H9 (cell line): ENCODE results near the gene FNDC3B. TPM values are rescaled to one million over a fixed set of nuclear protein-coding genes. Genes with fewer than 3 reads are reported as not detected.

Experiments
- DNase-seq: peaks from one replicate; pipeline ENCODE4 v3.0.0-alpha.2; 2017
- H2AFZ ChIP-seq: one replicate; pipeline ENCODE4 v1.6.1; 2013; ENCODE audit warnings: mild to moderate bottlenecking, low read length, control low read depth, moderate library complexity
- H2AK5ac ChIP-seq: 2 replicates; pipeline ENCODE4 v1.6.1; 2013; ENCODE audit warnings: low read length, control low read depth, mixed read lengths; ENCODE audit not compliant: insufficient read length
- H2BK120ac ChIP-seq: one replicate; pipeline ENCODE4 v1.6.1; 2013; ENCODE audit warnings: low read depth, mild to moderate bottlenecking, low read length, control low read depth, inconsistent platforms; ENCODE audit not compliant: poor library complexity, severe bottlenecking
- H2BK12ac ChIP-seq: 2 replicates; pipeline ENCODE4 v1.6.1; 2013; ENCODE audit warnings: low read length, control low read depth, mixed read lengths, low read depth; ENCODE audit not compliant: insufficient read length
- H2BK15ac ChIP-seq: 2 replicates; pipeline ENCODE4 v1.6.1; 2013; ENCODE audit warnings: low read depth, low read length, control low read depth
- H2BK20ac ChIP-seq: one replicate; pipeline ENCODE4 v1.6.1; 2013; ENCODE audit warnings: low read depth, mild to moderate bottlenecking, low read length, control low read depth, inconsistent platforms; ENCODE audit not compliant: poor library complexity, severe bottlenecking
- H2BK5ac ChIP-seq: 2 replicates; pipeline ENCODE4 v1.6.1; 2013; ENCODE audit warnings: low read length, control low read depth, mixed read lengths; ENCODE audit not compliant: insufficient read length
- H3K14ac ChIP-seq: 2 replicates; pipeline ENCODE4 v1.6.1; 2013; ENCODE audit warnings: low read length, control low read depth; ENCODE audit not compliant: insufficient read depth
- H3K18ac ChIP-seq: 2 replicates; pipeline ENCODE4 v1.6.1; 2013; ENCODE audit warnings: low read depth, mild to moderate bottlenecking, mixed read lengths, low read length, control low read depth; ENCODE audit not compliant: insufficient read length
- H3K23ac ChIP-seq: 2 replicates; pipeline ENCODE4 v1.6.1; 2013; ENCODE audit warnings: low read length, control low read depth, mixed read lengths, low read depth; ENCODE audit not compliant: insufficient read length
- H3K23me2 ChIP-seq: 2 replicates; pipeline ENCODE4 v1.6.1; 2013; ENCODE audit warnings: low read depth, mild to moderate bottlenecking, mixed read lengths, low read length, control low read depth; ENCODE audit not compliant: insufficient read length, poor library complexity, severe bottlenecking
- H3K27ac ChIP-seq: 2 replicates; pipeline ENCODE4 v1.5.1; 2013; ENCODE audit warnings: low read length, control low read depth, mixed read lengths, low read depth; ENCODE audit not compliant: insufficient read length
- H3K27me3 ChIP-seq: 2 replicates; pipeline ENCODE4 v1.6.1; 2013; ENCODE audit warnings: low read length, control low read depth, inconsistent platforms; ENCODE audit not compliant: insufficient read depth
- H3K4ac ChIP-seq: 2 replicates; pipeline ENCODE4 v1.6.1; 2013; ENCODE audit warnings: low read depth, mild to moderate bottlenecking, control low read depth, inconsistent platforms, low read length, moderate library complexity
- H3K4me1 ChIP-seq: 2 replicates; pipeline ENCODE4 v1.6.1; 2013; ENCODE audit warnings: low read length, control low read depth, inconsistent platforms; ENCODE audit not compliant: insufficient read depth
- H3K4me2 ChIP-seq: 2 replicates; pipeline ENCODE4 v1.6.1; 2013; ENCODE audit warnings: low read length, control low read depth, mixed read lengths; ENCODE audit not compliant: insufficient read length, insufficient read depth
- H3K56ac ChIP-seq: 2 replicates; pipeline ENCODE4 v1.6.1; 2013; ENCODE audit warnings: low read depth, mild to moderate bottlenecking, mixed read lengths, low read length, control low read depth; ENCODE audit not compliant: insufficient read length
- H3K79me1 ChIP-seq: 2 replicates; pipeline ENCODE4 v1.6.1; 2013; ENCODE audit warnings: low read depth, mild to moderate bottlenecking, moderate library complexity, low read length, control low read depth, inconsistent platforms; ENCODE audit not compliant: insufficient read depth, poor library complexity, severe bottlenecking
- H3K79me2 ChIP-seq: 2 replicates; pipeline ENCODE4 v1.6.1; 2013; ENCODE audit warnings: low read length, control low read depth, inconsistent platforms; ENCODE audit not compliant: insufficient read depth
- H3K9ac ChIP-seq: 2 replicates; pipeline ENCODE4 v1.6.1; 2013; ENCODE audit warnings: low read length, control low read depth, mixed read lengths; ENCODE audit not compliant: insufficient read length; ENCODE audit errors: extremely low read depth
- H3K9me3 ChIP-seq: one replicate; pipeline ENCODE4 v1.6.1; 2013; ENCODE audit warnings: low read depth, low read length, inconsistent platforms; ENCODE audit not compliant: control insufficient read depth
- H3T11ph ChIP-seq: one replicate; pipeline ENCODE4 v1.6.1; 2013; ENCODE audit warnings: mild to moderate bottlenecking, low read length, control low read depth, inconsistent platforms
- H4K20me1 ChIP-seq: one replicate; pipeline ENCODE4 v1.6.1; 2013; ENCODE audit not compliant: control insufficient read depth, insufficient read length, insufficient read depth
- H4K5ac ChIP-seq: 2 replicates; pipeline ENCODE4 v1.6.1; 2013; ENCODE audit warnings: low read depth, mild to moderate bottlenecking, mixed read lengths, low read length, control low read depth; ENCODE audit not compliant: insufficient read length
- H4K8ac ChIP-seq: replicated peaks from 2 replicates; pipeline ENCODE4 v1.6.1; 2013; ENCODE audit warnings: low read length, control low read depth, mixed read lengths, low read depth; ENCODE audit not compliant: insufficient read length
- H4K91ac ChIP-seq: 2 replicates; pipeline ENCODE4 v1.6.1; 2013; ENCODE audit warnings: low read depth, mild to moderate bottlenecking, moderate library complexity, mixed read lengths, low read length, control low read depth; ENCODE audit not compliant: insufficient read length
- H3K27ac Mint-ChIP-seq, 3 experiments: 2 replicates in 2 of 3; 3 replicates in 1 of 3; pipeline ENCODE4 v1.8.0; 2020 to 2021; ENCODE audit warnings: mixed read lengths in 3 of 3, mild to moderate bottlenecking in 1 of 3, moderate library complexity in 1 of 3
- H3K27me3 Mint-ChIP-seq: 2 replicates; pipeline ENCODE4 v1.8.0; 2021; ENCODE audit warnings: low read depth, mild to moderate bottlenecking, moderate library complexity, mixed read lengths
- H3K36me3 Mint-ChIP-seq, 3 experiments: 2 replicates in 2 of 3; 3 replicates in 1 of 3; pipeline ENCODE4 v1.8.0; 2020 to 2021; ENCODE audit warnings: low read depth in 3 of 3, mixed read lengths in 3 of 3; ENCODE audit not compliant: insufficient read depth in 1 of 3
- H3K4me1 Mint-ChIP-seq, 2 experiments: 2 replicates each; pipeline ENCODE4 v1.8.0; 2020; ENCODE audit warnings: mixed read lengths in 2 of 2
- H3K4me3 Mint-ChIP-seq, 2 experiments: 2 replicates in 1 of 2; 3 replicates in 1 of 2; pipeline ENCODE4 v1.8.0; 2020 to 2021; ENCODE audit warnings: mild to moderate bottlenecking in 2 of 2, mixed read lengths in 2 of 2, moderate library complexity in 1 of 2
- H3K9me3 Mint-ChIP-seq, 2 experiments: 2 replicates in 1 of 2; 3 replicates in 1 of 2; pipeline ENCODE4 v1.8.0; 2020; ENCODE audit warnings: mild to moderate bottlenecking in 2 of 2, mixed read lengths in 2 of 2, moderate library complexity in 1 of 2
- WGBS: extraction: QIAGEN DNeasy Blood & Tissue Kit; methylation state at CpG from one replicate; pipeline ENCODE4 v1.1.7; 2013; ENCODE audit warnings: missing lambda C conversion rate, low lambda C conversion rate, mixed read lengths; ENCODE audit not compliant: insufficient read length; ENCODE audit errors: extremely low coverage; 5-methylcytosine and 5-hydroxymethylcytosine counted together
- total RNA-seq: library from RNA; stranded (reverse); gene quantifications from 2 replicates; pipeline ENCODE4 v1.2.1, GENCODE V29; 2021
- TF ChIP-seq, protein P1 (sequence below): fragments of 200-600 bp; sonication (generic); conservative IDR thresholded peaks from 3 replicates; pipeline ENCODE4 v1.8.0; 2021; ENCODE audit warnings: antibody characterized with exemption, mild to moderate bottlenecking

Gene FNDC3B
- total RNA-seq, 1 experiment from 2014 or later, result 43.8 TPM

DNA sequence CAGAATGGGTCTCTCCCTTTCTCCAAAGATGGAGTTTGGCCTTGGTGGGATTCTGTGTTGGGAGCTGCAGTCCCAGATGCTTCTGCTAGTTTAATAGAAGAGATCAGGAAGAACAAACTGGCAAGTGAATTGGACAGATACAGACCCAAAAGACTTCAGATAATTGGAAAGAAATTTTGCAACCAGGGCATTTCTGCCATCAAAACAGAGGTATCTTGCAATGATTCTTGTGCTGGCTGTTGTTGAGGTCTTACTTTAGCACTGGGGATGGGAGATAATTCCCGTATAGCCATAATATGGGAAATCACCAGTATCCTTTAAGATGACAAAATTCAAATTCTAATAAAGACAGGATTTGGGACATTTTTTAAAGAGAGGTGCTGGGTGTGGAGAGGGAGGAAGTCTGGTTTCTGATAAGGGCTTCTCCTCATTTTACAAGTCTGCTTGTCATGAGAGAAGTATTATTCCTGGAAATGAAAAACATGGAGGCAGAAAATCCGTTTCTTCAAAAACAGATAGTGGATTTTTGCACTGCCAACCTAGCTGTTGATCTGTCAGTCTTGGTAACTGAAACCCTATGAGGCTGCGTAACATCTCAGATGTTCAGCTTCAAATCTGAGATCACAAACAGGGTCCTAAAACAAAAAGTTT lies 40.1 kb downstream of the FNDC3B start:
- H3K23ac ChIP-seq, result no peak overlapping the region
- H3K4me1 ChIP-seq, result peaks cover 3% of the 10 kb centered on the region; the same call in 1 of the 2 replicates
- H3K27me3 Mint-ChIP-seq, result no peaks in the 10 kb centered on the region
- no peaks in the 10 kb centered on the region for H3K9me3 Mint-ChIP-seq
- no peak overlapping the region for H2AK5ac ChIP-seq
- H3K4ac ChIP-seq, result no peak overlapping the region
- peaks cover 12 to 15% of the 10 kb centered on the region in 2 experiments for H3K4me1 Mint-ChIP-seq
- no peaks in the 10 kb centered on the region for H3K23me2 ChIP-seq
- no peaks in the 10 kb centered on the region for H3K79me1 ChIP-seq
- no peak overlapping the region for H2BK12ac ChIP-seq
- no peak overlapping the region for H4K5ac ChIP-seq
- H4K91ac ChIP-seq, result no peak overlapping the region
- no peak overlapping the region for H3K18ac ChIP-seq
- peaks cover 15% of the 10 kb centered on the region; the same call in 1 of the 2 replicates for H3K79me2 ChIP-seq
- WGBS, result no CpG with 5 or more reads among the region's 3 CpGs
- H3K56ac ChIP-seq, result no peak overlapping the region
- H3K27me3 ChIP-seq, result no peaks in the 10 kb centered on the region
- peak overlapping the region in 1 of 3 experiments; percentile 19; a peak in 1 of 7 replicates for H3K27ac Mint-ChIP-seq
- no peak overlapping the region for H4K8ac ChIP-seq
- DNase-seq, result no peak
- H3K14ac ChIP-seq, result no peak overlapping the region
- no peak overlapping the region for H2AFZ ChIP-seq
- H3K9me3 ChIP-seq, result no peaks in the 10 kb centered on the region
- no peak overlapping the region for H3T11ph ChIP-seq
- no peak overlapping the region for H3K27ac ChIP-seq
- no peak overlapping the region for H2BK20ac ChIP-seq
- H3K9ac ChIP-seq, result no peak overlapping the region
- no peak overlapping the region for H3K4me3 Mint-ChIP-seq
- no peak overlapping the region for H2BK120ac ChIP-seq
- peaks cover 14 to 30% (median 25%) of the 10 kb centered on the region in 3 experiments; a peak in 6 of 7 replicates for H3K36me3 Mint-ChIP-seq
- H2BK15ac ChIP-seq, result no peak overlapping the region
- H2BK5ac ChIP-seq, result no peak overlapping the region
- TF ChIP-seq, protein P1, sequence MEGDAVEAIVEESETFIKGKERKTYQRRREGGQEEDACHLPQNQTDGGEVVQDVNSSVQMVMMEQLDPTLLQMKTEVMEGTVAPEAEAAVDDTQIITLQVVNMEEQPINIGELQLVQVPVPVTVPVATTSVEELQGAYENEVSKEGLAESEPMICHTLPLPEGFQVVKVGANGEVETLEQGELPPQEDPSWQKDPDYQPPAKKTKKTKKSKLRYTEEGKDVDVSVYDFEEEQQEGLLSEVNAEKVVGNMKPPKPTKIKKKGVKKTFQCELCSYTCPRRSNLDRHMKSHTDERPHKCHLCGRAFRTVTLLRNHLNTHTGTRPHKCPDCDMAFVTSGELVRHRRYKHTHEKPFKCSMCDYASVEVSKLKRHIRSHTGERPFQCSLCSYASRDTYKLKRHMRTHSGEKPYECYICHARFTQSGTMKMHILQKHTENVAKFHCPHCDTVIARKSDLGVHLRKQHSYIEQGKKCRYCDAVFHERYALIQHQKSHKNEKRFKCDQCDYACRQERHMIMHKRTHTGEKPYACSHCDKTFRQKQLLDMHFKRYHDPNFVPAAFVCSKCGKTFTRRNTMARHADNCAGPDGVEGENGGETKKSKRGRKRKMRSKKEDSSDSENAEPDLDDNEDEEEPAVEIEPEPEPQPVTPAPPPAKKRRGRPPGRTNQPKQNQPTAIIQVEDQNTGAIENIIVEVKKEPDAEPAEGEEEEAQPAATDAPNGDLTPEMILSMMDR, result no peak
- no peaks in the 10 kb centered on the region for H4K20me1 ChIP-seq
- H3K4me2 ChIP-seq, result no peak overlapping the region
